HepG2 (cell line): ENCODE measurements around the gene PHYHIPL. TPM values are rescaled to one million over a fixed set of nuclear protein-coding genes. Genes with fewer than 3 reads are reported as not detected.

ENCODE experiments used
- ATAC-seq: fragments of 200-7000 bp; cut with Tn5 transposase; 3 replicates; pipeline ENCODE4 v1.9.1; 2020; ENCODE audit warnings: mild to moderate bottlenecking, moderate library complexity
- BruUV-seq: library from RNA; stranded (reverse); fragments of 400-500 nt; replicated peaks from 2 replicates; lab custom pipeline; 2021; lab: Mats Ljungman, UMichigan
- CTCF ChIA-PET: fragments of 300-600 bp; formaldehyde crosslinking; extraction: SDS; loops from one replicate; lab custom pipeline; 2021; ENCODE audit warnings: low total read pairs, inconsistent platforms, low intra/inter-chr PET ratio; lab: Yijun Ruan, JAX
- POLR2A ChIA-PET: fragments of 350-600 bp; sonication (Branson Sonifier 250); formaldehyde crosslinking; loops from one replicate; lab custom pipeline; 2020; ENCODE audit warnings: antibody characterized with exemption, inconsistent platforms; lab: Yijun Ruan, JAX
- DNase-seq: peaks from one replicate; pipeline ENCODE4 v3.0.0-alpha.2; 2015; ENCODE audit warnings: low spot score
- FAIRE-seq: peaks from 3 replicates; lab custom pipeline; 2011; peaks lifted over from hg19 to GRCh38; lab: Jason Lieb, UNC
- H2AFZ ChIP-seq: one replicate; pipeline ENCODE4 v1.6.1; 2011; ENCODE audit warnings: low read length, inconsistent platforms
- H3K27ac ChIP-seq: fragments of 300-600 bp; 3 replicates; pipeline ENCODE4 v1.8.0; 2011; ENCODE audit warnings: mixed run types, mild to moderate bottlenecking, mixed read lengths, low read length, inconsistent platforms; ENCODE audit not compliant: insufficient read depth; ENCODE audit errors: extremely low read length
- H3K27me3 ChIP-seq, 2 experiments: fragments of 200-600 bp in 1 of 2; 2 replicates in 1 of 2; 3 replicates in 1 of 2; pipeline versions ENCODE4 v1.6.0 to v1.8.0; 2011; ENCODE audit warnings: low read length in 2 of 2, mild to moderate bottlenecking in 2 of 2, moderate library complexity in 2 of 2, inconsistent platforms in 1 of 2; ENCODE audit not compliant: insufficient read depth in 2 of 2, control insufficient read depth in 1 of 2
- H3K36me3 ChIP-seq, 2 experiments: fragments of 200-600 bp in 1 of 2; replicated peaks in 1 of 2; 2 replicates in 1 of 2; 3 replicates in 1 of 2; pipeline versions ENCODE4 v1.5.1 to v1.8.0; 2011; ENCODE audit warnings: low read length in 2 of 2, inconsistent platforms in 1 of 2; ENCODE audit not compliant: insufficient read depth in 2 of 2, control insufficient read depth in 1 of 2
- H3K4me1 ChIP-seq: 2 replicates; pipeline ENCODE4 v1.5.1; 2012; ENCODE audit warnings: low read length, inconsistent platforms; ENCODE audit not compliant: insufficient read depth
- H3K4me2 ChIP-seq: 2 replicates; pipeline ENCODE4 v1.6.0; 2011; ENCODE audit warnings: low read depth, low read length, inconsistent platforms
- H3K4me3 ChIP-seq, 3 experiments: fragments of 200-600 bp in 1 of 3; sonication (generic), shearing (Covaris generic) in 1 of 3; replicated peaks in 1 of 3; 2 replicates each; pipeline ENCODE4 v1.5.1; 2011 to 2016; ENCODE audit warnings: low read length in 3 of 3, inconsistent platforms in 2 of 3, low read depth in 2 of 3, mild to moderate bottlenecking in 2 of 3, control low read depth in 1 of 3, mixed read lengths in 1 of 3; ENCODE audit not compliant: insufficient read depth in 1 of 3
- H3K79me2 ChIP-seq: one replicate; pipeline ENCODE4 v1.6.1; 2011; ENCODE audit warnings: low read length, inconsistent platforms; ENCODE audit not compliant: insufficient read depth
- H3K9ac ChIP-seq: 2 replicates; pipeline ENCODE4 v1.6.0; 2011; ENCODE audit warnings: mild to moderate bottlenecking, low read depth, low read length, inconsistent platforms; ENCODE audit not compliant: insufficient read depth
- H3K9me3 ChIP-seq: 2 replicates; pipeline ENCODE4 v1.5.1; 2012; ENCODE audit warnings: mild to moderate bottlenecking, low read length
- H4K20me1 ChIP-seq: 2 replicates; pipeline ENCODE4 v1.6.0; 2011; ENCODE audit warnings: inconsistent platforms, mild to moderate bottlenecking, low read length, moderate library complexity; ENCODE audit not compliant: insufficient read depth
- AGO2 ChIP-seq: fragments of 200-400 bp; formaldehyde crosslinking; optimal IDR thresholded peaks from 2 replicates; pipeline ENCODE3; 2017; ENCODE audit warnings: mild to moderate bottlenecking, low read depth, low read length, moderate library complexity
- BCL6 ChIP-seq: IDR thresholded peaks from 2 replicates; pipeline ENCODE4 v1.6.1; 2016; ENCODE audit warnings: missing genetic modification reagents, missing compliant biosample characterization
- HDAC1 ChIP-seq: sonication (generic); formaldehyde crosslinking; IDR thresholded peaks from 2 replicates; pipeline ENCODE4 v1.5.1; 2020; ENCODE audit warnings: mild to moderate bottlenecking, missing genetic modification reagents
- KAT7 ChIP-seq: IDR thresholded peaks from 2 replicates; pipeline ENCODE4 v1.6.1; 2018; ENCODE audit warnings: borderline replicate concordance, missing compliant biosample characterization
- KMT2B ChIP-seq: IDR thresholded peaks from 2 replicates; pipeline ENCODE4 v1.6.1; 2016; ENCODE audit warnings: missing genetic modification reagents, missing compliant biosample characterization
- PHF8 ChIP-seq: sonication (generic); formaldehyde crosslinking; IDR thresholded peaks from 2 replicates; pipeline ENCODE4 v1.5.0; 2020; ENCODE audit warnings: missing genetic modification reagents
- RBFOX2 ChIP-seq: fragments of 200-400 bp; formaldehyde crosslinking; IDR thresholded peaks from 2 replicates; pipeline ENCODE4 v1.6.1; 2017; ENCODE audit warnings: low read depth, mild to moderate bottlenecking, low read length
- ZNF567 ChIP-seq: sonication (generic); formaldehyde crosslinking; IDR thresholded peaks from 2 replicates; pipeline ENCODE4 v1.8.1; 2023; ENCODE audit warnings: mild to moderate bottlenecking, missing genetic modification reagents, borderline replicate concordance
- WGBS: methylation state at CpG from one replicate; pipeline ENCODE4 v1.1.6; 2017; ENCODE audit warnings: low lambda C conversion rate; 5-methylcytosine and 5-hydroxymethylcytosine counted together
- in situ Hi-C: cut with HindIII; loops from 2 replicates; pipeline ENCODE4 v1.10.0; 2017; ENCODE audit warnings: low pct_unique_long_range_greater_than_20kb; ENCODE audit not compliant: extremely low pct_ligation_motif_present
- intact Hi-C: fragments of 100-400 bp; cut with micrococcal nuclease; formaldehyde crosslinking; loops from one replicate; pipeline ENCODE4 v1.10.0; 2022; ENCODE audit not compliant: unreplicated experiment
- polyA plus RNA-seq, 8 experiments: library from polyadenylated mRNA; depleted of rRNA in 3 of 8; stranded (reverse) in 7 of 8; unstranded in 1 of 8; fragments of >200 nt; fragmentation: Illumina TruSeq in 4 of 8; extraction: Trizol in 4 of 8; gene quantifications; 2 replicates each; pipeline versions ENCODE4 v1.2.1 to v1.2.3, GENCODE V29; 2011 to 2016; ENCODE audit warnings: low read depth in 4 of 8, missing spikeins in 1 of 8, mixed read lengths in 1 of 8; ENCODE audit not compliant: insufficient read depth in 1 of 8
- total RNA-seq, 5 experiments: library from RNA; depleted of rRNA; stranded (reverse); fragments of >200 nt; fragmentation: Illumina TruSeq; extraction: Trizol; gene quantifications; 2 replicates each; pipeline ENCODE4 v1.2.3, GENCODE V29; 2016; ENCODE audit warnings: low read depth in 1 of 5
- TF ChIP-seq, protein P1 (sequence below): sonication (generic); formaldehyde crosslinking; IDR thresholded peaks from 2 replicates; pipeline ENCODE4 v1.8.1; 2023; ENCODE audit warnings: mild to moderate bottlenecking, inconsistent platforms, moderate library complexity, missing genetic modification reagents, borderline replicate concordance
- TF ChIP-seq, protein P2 (sequence below): sonication (generic); formaldehyde crosslinking; conservative IDR thresholded peaks from 2 replicates; pipeline ENCODE4 v1.4.0; 2020; ENCODE audit warnings: missing genetic modification reagents

PHYHIPL gene
- total and polyA plus RNA-seq, 2 of the 13 experiments (the other 11 are each of a cell fraction or from before 2014, with no cell fraction given) = 40.6 to 78.5 TPM

GRCh38 chr10:59172567-59172966, 3.9 kb upstream of the PHYHIPL start:
- ATAC-seq (no peak), FAIRE-seq (no peak), DNase-seq (no peak)
- Histone ChIP-seq H3K4me3 (no peak overlapping the region), H3K36me3 (no peaks in the 10 kb centered on the region), H3K4me1 (peaks cover 15% of the 10 kb centered on the region), H3K9ac (no peak overlapping the region), H3K79me2 (peaks cover 57% of the 10 kb centered on the region), H4K20me1 (peaks cover 2% of the 10 kb centered on the region; the same call in 1 of the 2 replicates), H3K27ac (peak overlapping the region; percentile 95), H3K9me3 (peaks cover 23% of the 10 kb centered on the region), H3K27me3 (no peaks in the 10 kb centered on the region), H3K4me2 (peak overlapping the region; percentile 92), H2AFZ (no peak overlapping the region)
- CTCF ChIA-PET = no interaction called here
- WGBS = 95% methylated on average over 5 of the region's 5 CpGs
- in situ Hi-C loops (loop anchor here (10.0 kb wide), 1 partner anchor 98 kb away; no protein-coding TSS in a partner anchor), intact Hi-C loops (loop anchor here (5.0 kb wide), 1 partner anchor 65 kb away; no protein-coding TSS in a partner anchor)
- BruUV-seq = no TSS peak
- peak; percentile 56; the same call in 1 of the 2 replicates for TF ChIP-seq RBFOX2
- TF ChIP-seq, protein P1, sequence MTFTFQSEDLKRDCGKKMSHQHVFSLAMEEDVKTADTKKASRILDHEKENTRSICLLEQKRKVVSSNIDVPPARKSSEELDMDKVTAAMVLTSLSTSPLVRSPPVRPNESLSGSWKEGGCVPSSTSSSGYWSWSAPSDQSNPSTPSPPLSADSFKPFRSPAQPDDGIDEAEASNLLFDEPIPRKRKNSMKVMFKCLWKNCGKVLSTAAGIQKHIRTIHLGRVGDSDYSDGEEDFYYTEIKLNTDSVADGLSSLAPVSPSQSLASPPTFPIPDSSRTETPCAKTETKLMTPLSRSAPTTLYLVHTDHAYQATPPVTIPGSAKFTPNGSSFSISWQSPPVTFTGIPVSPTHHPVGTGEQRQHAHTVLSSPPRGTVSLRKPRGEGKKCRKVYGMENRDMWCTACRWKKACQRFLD (CRISPR knock-in tag) = no peak
- POLR2A ChIA-PET = interaction anchor here (1.2 to 8.9 kb wide), 6 partner anchors 97 to 220 kb away, joined by 3 to 107 read pairs (median 30); no protein-coding TSS in a partner anchor

GRCh38 chr10:59173414-59173813, 3.0 kb upstream of the PHYHIPL start:
- POLR2A ChIA-PET = interaction anchor here (1.1 to 8.9 kb wide), 7 partner anchors 98 to 222 kb away, joined by 3 to 107 read pairs (median 4); no protein-coding TSS in a partner anchor
- peak overlapping the region; percentile 92 for H3K4me2 ChIP-seq
- DNase-seq = no peak

More at GRCh38 chr10:59173414-59173813, 3.0 kb upstream of the PHYHIPL start:
- in situ Hi-C loops = loop anchor here (10.0 kb wide), 1 partner anchor 99 kb away; no protein-coding TSS in a partner anchor
- CTCF ChIA-PET = no interaction called here
- ATAC-seq (no peak), FAIRE-seq (no peak)
- H4K20me1 ChIP-seq = peaks cover 5% of the 10 kb centered on the region; the same call in 1 of the 2 replicates
- H3K27me3 ChIP-seq = no peaks in the 10 kb centered on the region; a peak in 1 of 5 replicates
- intact Hi-C loops = loop anchor here (5.0 kb wide), 1 partner anchor 66 kb away; no protein-coding TSS in a partner anchor
- H2AFZ ChIP-seq = no peak overlapping the region
- TF ChIP-seq ZNF567 (CRISPR knock-in tag) = no peak
- TF ChIP-seq, protein P2, sequence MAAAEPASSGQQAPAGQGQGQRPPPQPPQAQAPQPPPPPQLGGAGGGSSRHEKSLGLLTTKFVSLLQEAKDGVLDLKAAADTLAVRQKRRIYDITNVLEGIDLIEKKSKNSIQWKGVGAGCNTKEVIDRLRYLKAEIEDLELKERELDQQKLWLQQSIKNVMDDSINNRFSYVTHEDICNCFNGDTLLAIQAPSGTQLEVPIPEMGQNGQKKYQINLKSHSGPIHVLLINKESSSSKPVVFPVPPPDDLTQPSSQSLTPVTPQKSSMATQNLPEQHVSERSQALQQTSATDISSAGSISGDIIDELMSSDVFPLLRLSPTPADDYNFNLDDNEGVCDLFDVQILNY (CRISPR knock-in tag) = no peak
- TF ChIP-seq HDAC1 (CRISPR knock-in tag) = 0 out of 2 replicates have a peak, but pooled peaks have one; percentile 1
- TF ChIP-seq KAT7 (CRISPR knock-in tag) = 0 out of 2 replicates have a peak, but pooled peaks have one; percentile 7
- peak; percentile 40 for TF ChIP-seq AGO2
- 0 out of 2 replicates have a peak, but pooled peaks have one; percentile 13 for TF ChIP-seq BCL6 (CRISPR knock-in tag)
- TF ChIP-seq KMT2B (CRISPR knock-in tag) = peak; percentile 9; the same call in 1 of the 2 replicates
- TF ChIP-seq PHF8 = 0 out of 2 replicates have a peak, but pooled peaks have one; percentile 31
- peaks cover 15% of the 10 kb centered on the region for H3K4me1 ChIP-seq
- peak overlapping the region; percentile 53 to 89 (median 82); a peak in 5 of 6 replicates for H3K4me3 ChIP-seq
- H3K27ac ChIP-seq = peak overlapping the region; percentile 95
- no TSS peak for BruUV-seq
- no peaks in the 10 kb centered on the region for H3K36me3 ChIP-seq
- H3K9me3 ChIP-seq = peaks cover 14% of the 10 kb centered on the region
- H3K9ac ChIP-seq = peak overlapping the region; percentile 91
- H3K79me2 ChIP-seq = peaks cover 65% of the 10 kb centered on the region
